LNCaP clone FGC (cell line): Measurements from ENCODE around the gene CA6.
A peak's percentile ranks its signal among the peaks of the same experiment; 100 is the strongest.
"Not testable (repeated sequence)": the region's sequence is repeated elsewhere in the genome, so short reads cannot be mapped to it uniquely, and the experiment has no call there.

ENCODE experiments used
- DNase-seq: peaks from one replicate; pipeline ENCODE4 v3.0.0-alpha.2; 2011; ENCODE audit warnings: low read depth
- H3K4me3 ChIP-seq: 2 replicates; pipeline ENCODE4 v1.5.1; 2011; ENCODE audit warnings: mild to moderate bottlenecking, low read depth, low read length, control low read depth
- CTCF ChIP-seq: IDR thresholded peaks from 2 replicates; pipeline ENCODE4 v1.5.1; 2012; ENCODE audit warnings: mild to moderate bottlenecking; ENCODE audit not compliant: control insufficient read depth, insufficient read depth; ENCODE audit errors: extremely low read depth

Gene CA6

GRCh38 chr1:8992936-8993687, 47.4 kb downstream of the CA6 start:
- no peak for TF ChIP-seq CTCF
- no peak overlapping the region for H3K4me3 ChIP-seq

GRCh38 chr1:8993962-8994675, 48.5 kb downstream of the CA6 start:
- DNase-seq, H3K4me3 ChIP-seq: not testable (repeated sequence)

More at GRCh38 chr1:8992936-8993687, 47.4 kb downstream of the CA6 start:
- no peak for DNase-seq

- H3K4me3 ChIP-seq, result not testable (repeated sequence)
- peak; percentile 56 for DNase-seq
These were observed 56.0 kb downstream of the CA6 start for GRCh38 chr1:9001534-9002214.

GRCh38 chr1:9002215-9002560, 56.5 kb downstream of the CA6 start:
- peak; percentile 47 for DNase-seq

GRCh38 chr1:9004031-9004699, 58.5 kb downstream of the CA6 start:
- no peak overlapping the region for H3K4me3 ChIP-seq
- TF ChIP-seq CTCF, result no peak
- DNase-seq, result no peak

More at GRCh38 chr1:9002215-9002560, 56.5 kb downstream of the CA6 start:
- not testable (repeated sequence) for H3K4me3 ChIP-seq

GRCh38 chr1:9004700-9005394, 59.2 kb downstream of the CA6 start:
- peak; percentile 20; the same call in 1 of the 2 replicates for TF ChIP-seq CTCF
- DNase-seq, result no peak
- no peak overlapping the region for H3K4me3 ChIP-seq

GRCh38 chr1:9005395-9005708, 59.7 kb downstream of the CA6 start:
- no peak for TF ChIP-seq CTCF
- DNase-seq, result no peak
- H3K4me3 ChIP-seq, result no peak overlapping the region
